OCI-LY7 (cell line): ENCODE data around the gene RDH14.

Source experiments
- CTCF ChIP-seq: fragments of 200-600 bp; sonication (generic); conservative IDR thresholded peaks from 2 replicates; pipeline ENCODE4 v1.5.1; 2014; ENCODE audit warnings: mild to moderate bottlenecking, antibody characterized with exemption, low read length, moderate library complexity, mixed read lengths
- EZH2phosphoT487 ChIP-seq: fragments of 200-600 bp; sonication (generic); IDR thresholded peaks from 2 replicates; pipeline ENCODE4 v1.6.1; 2018; ENCODE audit warnings: low read depth, borderline replicate concordance, mild to moderate bottlenecking, mixed run types, antibody characterized with exemption, low read length, moderate library complexity, mixed read lengths

GRCh38 chr2:18505703-18506341 is 54.6 kb downstream of the RDH14 start:
- TF ChIP-seq CTCF = no peak
- no peak for TF ChIP-seq EZH2phosphoT487
